Activated CD4-positive, alpha-beta T cell treated with anti-CD3 and anti-CD28 coated beads, Interleukin-2, amount 10 ng/mL, durations not matched to agents 24 days and 14 days (primary cell): ENCODE results near the gene C1QTNF1. TPM values are rescaled to one million over a fixed set of nuclear protein-coding genes. Genes with fewer than 3 reads are reported as not detected.

Source experiments
- DNase-seq: peaks from one replicate; pipeline ENCODE4 v3.0.0; 2022
- H3K27ac Mint-ChIP-seq: one replicate; pipeline ENCODE4 v1.8.0; 2022; ENCODE audit warnings: mild to moderate bottlenecking, mixed read lengths
- H3K27me3 Mint-ChIP-seq: one replicate; pipeline ENCODE4 v1.8.0; 2022; ENCODE audit warnings: mixed read lengths
- H3K36me3 Mint-ChIP-seq: one replicate; pipeline ENCODE4 v1.8.0; 2022; ENCODE audit warnings: low read depth, mild to moderate bottlenecking, mixed read lengths
- H3K4me1 Mint-ChIP-seq: one replicate; pipeline ENCODE4 v1.8.0; 2021; ENCODE audit warnings: mixed read lengths
- H3K4me3 Mint-ChIP-seq: one replicate; pipeline ENCODE4 v1.8.0; 2022; ENCODE audit warnings: mild to moderate bottlenecking, moderate library complexity, mixed read lengths
- H3K9me3 Mint-ChIP-seq: one replicate; pipeline ENCODE4 v1.8.0; 2021; ENCODE audit warnings: mixed read lengths
- intact Hi-C: fragments of 100-400 bp; cut with micrococcal nuclease; formaldehyde crosslinking; loops from one replicate; pipeline ENCODE4 v1.15.1; 2023
- total RNA-seq: library from RNA; stranded (reverse); gene quantifications from 2 replicates; pipeline ENCODE4 v1.2.3, GENCODE V29; 2022

C1QTNF1 gene
- total RNA-seq, 1 donor from 2014 or later, result not detected

DNA sequence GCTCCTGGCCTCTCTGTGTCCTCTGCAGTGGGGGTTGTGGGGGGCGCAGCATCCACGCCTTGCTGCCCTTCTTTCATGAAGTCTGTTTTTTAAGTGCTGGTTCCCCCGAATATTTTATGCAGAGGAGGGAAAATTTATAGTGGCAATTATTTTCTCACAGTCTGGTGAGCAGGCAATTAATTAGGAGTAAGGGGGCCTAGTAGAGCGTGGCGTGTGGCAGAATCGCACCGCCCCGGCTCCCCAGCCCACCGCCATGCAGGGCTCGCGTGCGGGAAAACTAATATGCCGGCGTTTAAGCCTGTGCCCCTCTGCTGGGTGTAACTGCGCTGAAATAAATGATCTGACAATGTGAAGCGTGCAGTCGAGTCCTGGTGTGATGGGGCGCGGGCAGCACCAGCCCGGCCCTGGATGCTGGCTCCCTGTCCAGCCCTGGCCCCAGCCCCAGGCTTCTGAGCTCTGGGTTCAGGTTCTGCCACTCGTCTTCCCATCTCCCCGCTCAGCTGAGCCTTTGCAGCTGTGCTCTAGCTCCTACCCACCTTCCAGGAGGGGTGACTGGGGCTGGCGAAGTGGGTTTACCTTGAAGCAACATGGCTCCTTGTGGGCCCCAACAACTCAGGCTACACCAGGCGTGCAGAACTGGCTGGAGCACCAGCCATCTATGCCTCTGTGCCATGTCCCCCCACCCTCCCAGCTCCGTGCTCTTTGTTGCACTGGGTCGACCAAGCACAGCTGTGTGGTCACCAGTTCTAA is 64.5 kb downstream of the C1QTNF1 start:
- no peaks in the 10 kb centered on the region for H3K9me3 Mint-ChIP-seq
- peaks cover 2% of the 10 kb centered on the region for H3K4me1 Mint-ChIP-seq
- H3K27ac Mint-ChIP-seq, result no peak overlapping the region
- peaks cover 2% of the 10 kb centered on the region for H3K36me3 Mint-ChIP-seq
- DNase-seq, result no peak
- H3K4me3 Mint-ChIP-seq, result no peak overlapping the region
- intact Hi-C loops, result no loop called here
- H3K27me3 Mint-ChIP-seq, result peaks cover 5% of the 10 kb centered on the region

DNA sequence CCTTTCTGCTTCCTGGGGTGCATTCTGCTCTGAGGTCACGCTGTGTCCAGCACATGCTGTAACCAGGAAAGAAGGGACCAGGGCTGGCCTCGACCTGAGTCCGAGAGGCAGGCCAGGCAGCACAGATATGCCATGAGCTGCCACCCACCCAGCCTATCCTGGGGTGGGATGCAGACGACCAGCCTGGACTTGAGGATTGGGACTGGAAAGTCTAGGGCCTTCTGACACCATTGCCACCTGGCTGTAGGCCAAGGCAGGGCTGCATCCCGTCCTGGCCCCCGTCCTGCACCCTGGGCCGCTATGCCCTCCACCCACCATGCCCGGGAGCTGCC is 65.0 kb downstream of the C1QTNF1 start:
- no peak for DNase-seq
- Mint-ChIP-seq H3K4me3 (no peak overlapping the region), H3K4me1 (peaks cover 2% of the 10 kb centered on the region), H3K9me3 (no peaks in the 10 kb centered on the region), H3K36me3 (peaks cover 2% of the 10 kb centered on the region), H3K27me3 (peaks cover 5% of the 10 kb centered on the region), H3K27ac (no peak overlapping the region)
- intact Hi-C loops, result no loop called here

- Mint-ChIP-seq H3K9me3 (no peaks in the 10 kb centered on the region), H3K4me3 (no peak overlapping the region), H3K4me1 (peaks cover 2% of the 10 kb centered on the region), H3K27ac (no peak overlapping the region), H3K36me3 (no peaks in the 10 kb centered on the region), H3K27me3 (peaks cover 5% of the 10 kb centered on the region)
- intact Hi-C loops, result no loop called here
- DNase-seq, result no peak
Observed at GRCh38 chr17:79089720-79090442, 65.9 kb downstream of the C1QTNF1 start.

DNA sequence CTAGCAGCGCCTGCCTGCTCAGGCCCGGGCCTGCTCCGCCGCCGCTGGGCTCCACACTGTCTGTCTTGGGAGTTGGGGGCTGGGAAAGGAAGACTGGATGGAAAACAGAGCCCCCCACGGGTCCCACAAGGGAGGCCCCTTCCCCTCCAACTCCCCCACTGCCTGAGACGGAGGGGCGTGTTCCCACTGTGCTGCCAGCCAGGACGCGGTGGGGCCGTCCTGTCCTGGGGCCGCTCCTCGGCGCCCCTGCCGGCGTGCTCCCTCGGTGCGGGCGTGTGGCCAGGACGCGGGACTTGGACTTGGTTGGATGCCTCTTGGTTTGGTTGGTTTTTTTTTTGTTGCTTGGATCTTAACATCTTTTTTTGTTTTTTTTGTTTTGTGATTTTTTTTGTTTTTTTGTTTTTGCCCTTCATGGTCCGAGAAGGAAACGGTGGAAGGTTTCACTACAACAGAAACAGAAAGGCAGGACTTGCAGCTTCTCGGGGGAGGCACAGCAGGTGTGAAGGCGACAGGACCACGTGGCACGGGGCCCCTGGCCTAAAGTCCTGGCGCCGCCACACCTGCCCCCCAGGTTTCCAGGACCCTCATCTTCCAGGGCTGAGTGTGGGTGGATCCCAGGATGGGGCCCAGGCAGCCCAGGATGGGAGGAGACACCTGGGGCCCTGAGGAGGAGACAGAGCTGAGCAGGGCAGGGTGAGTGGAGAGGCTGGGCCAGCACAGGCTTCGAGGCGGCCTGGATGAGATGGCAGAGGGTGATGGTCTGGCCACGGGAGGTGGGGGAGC is 66.7 kb downstream of the C1QTNF1 start:
- no peak for DNase-seq
- Mint-ChIP-seq H3K4me3 (no peak overlapping the region), H3K4me1 (peaks cover 2% of the 10 kb centered on the region), H3K27me3 (peaks cover 5% of the 10 kb centered on the region), H3K9me3 (no peaks in the 10 kb centered on the region), H3K36me3 (no peaks in the 10 kb centered on the region), H3K27ac (no peak overlapping the region)
- intact Hi-C loops, result no loop called here

- Mint-ChIP-seq H3K4me1 (peaks cover 2% of the 10 kb centered on the region), H3K9me3 (no peaks in the 10 kb centered on the region), H3K36me3 (no peaks in the 10 kb centered on the region), H3K4me3 (no peak overlapping the region), H3K27me3 (peaks cover 9% of the 10 kb centered on the region), H3K27ac (no peak overlapping the region)
- intact Hi-C loops, result no loop called here
- DNase-seq, result no peak
Observed at GRCh38 chr17:79091226-79091670, 67.3 kb downstream of the C1QTNF1 start.

DNA sequence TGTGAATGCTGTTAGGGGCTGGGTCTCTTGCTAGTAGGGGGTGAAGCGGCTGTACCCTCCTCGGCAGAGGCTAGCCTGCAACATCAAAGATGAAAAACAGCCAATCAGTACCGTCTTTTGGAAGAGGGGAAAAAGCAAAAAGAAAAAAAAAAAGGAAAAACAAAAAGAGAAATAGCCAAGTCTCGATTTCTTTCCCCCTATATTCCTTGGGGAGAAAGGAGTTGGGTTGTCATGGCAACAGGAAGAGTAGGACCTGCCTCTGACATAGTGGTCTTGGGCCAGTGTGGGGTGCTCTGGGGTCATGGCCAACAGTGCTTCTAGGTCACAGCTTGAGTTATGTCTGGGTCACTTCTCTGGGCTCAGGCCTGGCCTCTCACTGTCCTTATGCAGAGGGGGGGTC is 68.6 kb downstream of the C1QTNF1 start:
- Mint-ChIP-seq H3K4me3 (no peak overlapping the region), H3K36me3 (no peaks in the 10 kb centered on the region), H3K9me3 (no peaks in the 10 kb centered on the region), H3K27me3 (peaks cover 11% of the 10 kb centered on the region), H3K4me1 (peaks cover 2% of the 10 kb centered on the region), H3K27ac (no peak overlapping the region)
- intact Hi-C loops, result no loop called here
- DNase-seq, result no peak

- intact Hi-C loops, result no loop called here
- Mint-ChIP-seq H3K27ac (no peak overlapping the region), H3K9me3 (no peaks in the 10 kb centered on the region), H3K4me3 (no peak overlapping the region), H3K36me3 (no peaks in the 10 kb centered on the region), H3K27me3 (peaks cover 18% of the 10 kb centered on the region), H3K4me1 (peaks cover 2% of the 10 kb centered on the region)
- DNase-seq, result no peak
Observed at GRCh38 chr17:79093270-79093669, 69.3 kb downstream of the C1QTNF1 start.

DNA sequence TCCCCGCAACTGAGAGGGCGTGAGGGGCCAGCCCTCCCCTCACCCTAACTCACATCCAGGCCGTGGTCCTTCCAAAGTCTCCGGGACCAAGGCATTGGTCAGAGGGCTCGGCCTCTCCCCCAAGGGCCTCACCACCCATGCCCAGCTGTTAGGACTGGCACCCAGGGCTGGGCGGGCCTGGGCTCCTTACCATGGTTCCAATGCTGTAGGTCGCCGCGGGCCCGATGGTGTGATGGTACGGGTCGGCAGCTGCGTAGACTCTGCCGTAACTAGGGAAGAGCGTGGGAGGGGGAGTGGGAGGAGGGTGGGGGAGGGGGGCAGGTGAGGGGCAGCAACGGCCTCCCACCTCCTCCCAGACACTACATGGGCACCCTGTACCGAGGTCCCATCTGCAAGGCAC is 70.3 kb downstream of the C1QTNF1 start:
- Mint-ChIP-seq H3K9me3 (no peaks in the 10 kb centered on the region), H3K4me3 (no peak overlapping the region), H3K36me3 (no peaks in the 10 kb centered on the region), H3K27me3 (peaks cover 23% of the 10 kb centered on the region), H3K4me1 (peaks cover 2% of the 10 kb centered on the region), H3K27ac (no peak overlapping the region)
- no peak for DNase-seq
- intact Hi-C loops, result no loop called here

DNA sequence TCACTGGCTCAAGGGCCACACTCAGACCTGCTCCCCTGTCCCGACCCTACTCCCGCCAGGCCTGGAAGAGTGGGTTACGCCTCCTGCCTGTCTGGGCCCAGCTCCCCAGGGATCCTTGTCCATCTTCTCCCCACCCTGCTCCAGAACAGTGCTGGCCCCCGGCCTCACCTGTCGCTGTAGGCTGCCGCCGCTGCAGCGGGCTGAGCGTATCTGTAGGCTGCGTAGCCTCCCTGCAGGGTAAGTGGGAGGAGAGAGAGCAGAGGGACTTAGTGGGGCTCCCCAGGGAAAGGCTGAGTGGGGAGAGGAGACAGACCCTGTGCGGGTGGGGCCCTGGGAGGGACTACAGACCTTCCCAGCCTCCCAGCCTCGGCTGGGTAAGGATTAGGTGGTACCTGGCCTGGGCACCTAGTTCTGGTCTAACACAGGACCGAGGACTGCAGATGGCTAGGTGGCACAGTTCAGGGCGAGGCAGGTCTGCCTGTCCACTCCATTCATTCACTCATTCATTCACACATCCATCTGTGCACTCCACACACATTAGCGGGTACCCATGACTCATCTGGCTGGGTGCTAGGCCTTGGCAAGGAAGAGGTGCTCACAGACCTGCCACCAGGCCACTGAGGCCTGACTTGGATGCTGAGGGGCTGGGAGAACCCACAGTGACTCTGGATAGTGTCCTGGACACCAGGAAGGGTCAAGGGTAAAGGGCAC is 71.5 kb downstream of the C1QTNF1 start:
- Mint-ChIP-seq H3K4me1 (peaks cover 2% of the 10 kb centered on the region), H3K36me3 (no peaks in the 10 kb centered on the region), H3K9me3 (no peaks in the 10 kb centered on the region), H3K27me3 (peaks cover 25% of the 10 kb centered on the region), H3K27ac (no peak overlapping the region), H3K4me3 (no peak overlapping the region)
- no peak for DNase-seq
- intact Hi-C loops, result no loop called here

DNA sequence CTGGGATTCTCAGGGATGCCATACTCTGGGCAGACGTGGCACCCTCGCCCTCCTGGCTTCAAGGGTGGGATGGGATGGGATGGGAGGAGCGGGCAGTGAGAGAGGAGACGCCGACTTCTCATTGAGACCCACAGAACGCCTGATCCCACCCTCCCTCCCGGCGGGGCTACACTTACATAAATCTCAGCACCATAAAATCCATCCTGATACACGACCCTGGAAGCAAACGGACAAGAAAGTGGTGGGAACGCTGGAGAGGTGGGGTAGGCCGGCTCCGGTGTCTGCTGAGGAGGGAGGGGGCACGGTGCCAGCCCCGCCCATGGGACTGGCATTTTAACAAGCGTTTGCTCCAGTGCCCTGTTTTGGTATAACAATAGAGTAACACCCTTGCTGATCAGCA is 72.5 kb downstream of the C1QTNF1 start:
- peaks cover 25% of the 10 kb centered on the region for H3K27me3 Mint-ChIP-seq
- H3K9me3 Mint-ChIP-seq, result no peaks in the 10 kb centered on the region
- H3K4me3 Mint-ChIP-seq, result no peak overlapping the region
- H3K27ac Mint-ChIP-seq, result no peak overlapping the region
- intact Hi-C loops, result no loop called here
- H3K4me1 Mint-ChIP-seq, result peaks cover 2% of the 10 kb centered on the region
- DNase-seq, result no peak
- H3K36me3 Mint-ChIP-seq, result no peaks in the 10 kb centered on the region

DNA sequence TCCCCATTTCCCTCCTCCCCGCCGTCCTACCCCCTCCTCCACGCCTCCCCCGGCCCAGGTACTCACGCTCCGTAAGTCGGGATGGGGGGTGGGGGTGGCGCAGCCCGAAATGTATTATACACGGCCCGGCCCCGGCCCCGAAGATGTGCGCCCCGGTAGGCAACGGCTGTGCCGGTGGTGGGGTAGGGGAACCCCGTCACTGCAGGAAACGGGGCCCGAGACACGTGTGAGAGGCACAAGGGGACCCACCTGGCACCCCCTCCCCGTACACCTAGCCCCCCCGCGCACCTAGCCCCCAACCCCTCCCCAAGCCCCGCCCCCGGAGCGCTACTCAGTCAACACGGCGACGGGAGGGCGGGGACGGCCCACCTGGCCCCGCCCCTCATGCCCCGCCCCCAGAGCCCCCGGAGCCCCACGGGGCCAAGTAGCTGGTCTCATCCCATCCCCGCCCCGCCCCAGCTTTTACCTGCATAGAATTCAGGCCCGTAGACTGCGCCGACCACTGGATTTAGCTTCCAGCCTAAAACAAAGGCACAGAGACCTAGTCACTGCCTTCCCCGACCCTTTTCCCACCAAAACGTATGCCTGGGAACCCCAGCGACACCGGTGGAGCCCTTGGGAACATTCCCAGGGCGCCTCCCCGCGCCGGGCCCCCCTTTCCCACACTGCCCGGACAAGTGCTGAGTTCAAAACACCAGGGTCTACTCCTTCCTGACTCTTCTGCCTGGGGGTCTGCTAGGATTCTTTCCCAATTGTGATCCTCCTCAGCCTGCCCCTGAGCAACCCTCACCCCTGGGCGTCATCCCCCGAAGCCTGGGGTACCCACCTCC is 73.5 kb downstream of the C1QTNF1 start:
- peaks cover 23% of the 10 kb centered on the region for H3K27me3 Mint-ChIP-seq
- DNase-seq, result no peak
- H3K4me1 Mint-ChIP-seq, result peaks cover under 1% of the 10 kb centered on the region
- intact Hi-C loops, result no loop called here
- H3K36me3 Mint-ChIP-seq, result no peaks in the 10 kb centered on the region
- H3K27ac Mint-ChIP-seq, result no peak overlapping the region
- H3K9me3 Mint-ChIP-seq, result no peaks in the 10 kb centered on the region
- H3K4me3 Mint-ChIP-seq, result peak overlapping the region; percentile 28

- H3K27ac Mint-ChIP-seq, result no peak overlapping the region
- no peaks in the 10 kb centered on the region for H3K9me3 Mint-ChIP-seq
- H3K4me3 Mint-ChIP-seq, result no peak overlapping the region
- intact Hi-C loops, result no loop called here
- no peaks in the 10 kb centered on the region for H3K36me3 Mint-ChIP-seq
- no peaks in the 10 kb centered on the region for H3K4me1 Mint-ChIP-seq
- DNase-seq, result no peak
- peaks cover 20% of the 10 kb centered on the region for H3K27me3 Mint-ChIP-seq
Observed at GRCh38 chr17:79098282-79098867, 74.4 kb downstream of the C1QTNF1 start.
